Gastrocnemius medialis (tissue), 4 donors: ENCODE measurements around the gene CTXND2. TPM values are rescaled to one million over a fixed set of nuclear protein-coding genes. Genes with fewer than 3 reads are reported as not detected.
"Not testable (repeated sequence)": the region's sequence is repeated elsewhere in the genome, so short reads cannot be mapped to it uniquely, and the experiment has no call there.

Source experiments
- ATAC-seq, 2 donors: fragments of 150-250 bp; one replicate each; pipeline ENCODE4 v1.9.1; 2016
- DNase-seq, 2 donors: peaks; one replicate each; pipeline ENCODE4 v3.0.0-alpha.2; 2019
- H3K27ac ChIP-seq, 4 donors: fragments of 200-600 bp; sonication (generic); 1 replicate in 1 of 4; 2 replicates in 3 of 4; pipeline ENCODE4 v1.5.1; 2016 to 2018; ENCODE audit warnings: mild to moderate bottlenecking in 2 of 4, moderate library complexity in 1 of 4
- H3K27me3 ChIP-seq, 3 donors: fragments of 200-600 bp; sonication (generic) in 2 of 3; 1 replicate in 1 of 3; 2 replicates in 2 of 3; pipeline versions ENCODE4 v1.5.1 to v1.6.0; 2016 to 2019; ENCODE audit warnings: mild to moderate bottlenecking in 1 of 3, moderate library complexity in 1 of 3
- H3K36me3 ChIP-seq, 2 donors: fragments of 200-600 bp; sonication (generic) in 1 of 2; one replicate each; pipeline ENCODE4 v1.5.1; 2017 to 2018
- H3K4me1 ChIP-seq, 2 donors: fragments of 200-600 bp; sonication (generic) in 1 of 2; one replicate each; pipeline ENCODE4 v1.5.1; 2016 to 2017; ENCODE audit warnings: mild to moderate bottlenecking in 2 of 2
- H3K4me3 ChIP-seq, 4 donors: fragments of 200-600 bp; sonication (generic) in 3 of 4; 1 replicate in 1 of 4; 2 replicates in 3 of 4; pipeline ENCODE4 v1.5.1; 2016 to 2019; ENCODE audit warnings: mild to moderate bottlenecking in 2 of 4
- H3K9me3 ChIP-seq, 3 donors: fragments of 200-600 bp; sonication (generic) in 2 of 3; 1 replicate in 1 of 3; 2 replicates in 2 of 3; pipeline ENCODE4 v1.5.1; 2016 to 2019
- CTCF ChIP-seq, 5 experiments: fragments of 450-650 bp in 3 of 5; fragments of 200-600 bp in 2 of 5; sonication (generic) in 2 of 5; IDR thresholded peaks in 4 of 5; conservative IDR thresholded peaks in 1 of 5; 1 replicate in 4 of 5; 2 replicates in 1 of 5; pipeline ENCODE4 v1.5.1; 2016 to 2019; ENCODE audit warnings: antibody characterized with exemption in 5 of 5, mild to moderate bottlenecking in 3 of 5, moderate library complexity in 3 of 5
- POLR2A ChIP-seq, 2 donors: fragments of 450-650 bp; IDR thresholded peaks; one replicate each; pipeline ENCODE4 v1.6.1; 2017; ENCODE audit warnings: antibody characterized with exemption in 2 of 2, mild to moderate bottlenecking in 2 of 2, moderate library complexity in 2 of 2
- in situ Hi-C, 4 donors: fragments of 200-750 bp; cut with MboI; loops; one replicate each; pipeline versions ENCODE4 v1.15.0 to v1.8.0; 2017; ENCODE audit warnings: low sequenced_read_pairs in 4 of 4
- intact Hi-C: fragments of 100-400 bp; cut with DNase I; formaldehyde crosslinking; loops from one replicate; pipeline ENCODE4 v1.15.1; 2023; ENCODE audit warnings: low total_unique reads
- total RNA-seq, 4 donors: library from RNA; depleted of rRNA; stranded (reverse); fragments of >200 nt; gene quantifications; one replicate each; pipeline versions ENCODE4 v1.1.0 to v1.2.3, GENCODE V29; 2016

Gene CTXND2
- total RNA-seq: not detected

GRCh38 chr1:150887018-150887417, at the start of gene CTXND2:
Gene CTXND2 (plus strand): TSS chr1:150887136. CDS start chr1:150912315, 25,179 bp downstream.
- Histone ChIP-seq H3K4me1 (no peaks in the 10 kb centered on the region), H3K36me3 (no peaks in the 10 kb centered on the region), H3K4me3 (no peak within 1 kb of the TSS), H3K27ac (no peak within 1 kb of the TSS), H3K9me3 (no peaks in the 10 kb centered on the region), H3K27me3 (no peaks in the 10 kb centered on the region)
- in situ Hi-C loops (no loop called here), intact Hi-C loops (no loop called here)
- DNase-seq (no peak), ATAC-seq (no peak)
- no peak for TF ChIP-seq CTCF (IDR thresholded peaks at IDR 0.05 in 4 of 5, conservative IDR thresholded peaks at IDR 0.05 in 1 of 5)
- TF ChIP-seq POLR2A (IDR thresholded peaks at IDR 0.05): no peak

- DNase-seq, H3K9me3 ChIP-seq, H3K27me3 ChIP-seq, intact Hi-C loops, H3K4me3 ChIP-seq, ATAC-seq, in situ Hi-C loops, H3K27ac ChIP-seq: not testable (repeated sequence)
- peaks cover 0 to 10% of the 10 kb centered on the region in 2 donors for H3K4me1 ChIP-seq
- peaks cover 0 to 52% of the 10 kb centered on the region in 2 donors for H3K36me3 ChIP-seq
Measured at GRCh38 chr1:150840850-150841249, 46.1 kb upstream of the CTXND2 start.

GRCh38 chr1:150841626-150842025, 45.3 kb upstream of the CTXND2 start:
- H3K27ac ChIP-seq: no peak overlapping the region
- peaks cover 0 to 45% of the 10 kb centered on the region in 2 donors for H3K36me3 ChIP-seq
- H3K27me3 ChIP-seq: no peaks in the 10 kb centered on the region
- H3K4me3 ChIP-seq: no peak overlapping the region
- intact Hi-C loops (no loop called here), in situ Hi-C loops (no loop called here)
- H3K9me3 ChIP-seq: no peaks in the 10 kb centered on the region
- TF ChIP-seq CTCF (IDR thresholded peaks at IDR 0.05 in 4 of 5, conservative IDR thresholded peaks at IDR 0.05 in 1 of 5): no peak
- DNase-seq (no peak), ATAC-seq (no peak)
- H3K4me1 ChIP-seq: peaks cover 5 to 10% of the 10 kb centered on the region in 2 donors

GRCh38 chr1:150842343-150842742, 44.6 kb upstream of the CTXND2 start:
- Histone ChIP-seq H3K27me3 (no peaks in the 10 kb centered on the region), H3K9me3 (no peaks in the 10 kb centered on the region), H3K27ac (no peak overlapping the region), H3K4me1 (peaks cover 6 to 10% of the 10 kb centered on the region in 2 donors), H3K36me3 (peaks cover 0 to 38% of the 10 kb centered on the region in 2 donors), H3K4me3 (no peak overlapping the region)
- no peak for DNase-seq
- no peak for ATAC-seq
- in situ Hi-C loops (no loop called here), intact Hi-C loops (no loop called here)
- TF ChIP-seq CTCF (IDR thresholded peaks at IDR 0.05 in 4 of 5, conservative IDR thresholded peaks at IDR 0.05 in 1 of 5) (no peak), POLR2A (IDR thresholded peaks at IDR 0.05) (no peak)

- ATAC-seq: no peak
- intact Hi-C loops: no loop called here
- no peaks in the 10 kb centered on the region for H3K9me3 ChIP-seq
- TF ChIP-seq CTCF (IDR thresholded peaks at IDR 0.05 in 4 of 5, conservative IDR thresholded peaks at IDR 0.05 in 1 of 5): no peak
- peaks cover 12 to 16% of the 10 kb centered on the region in 2 donors for H3K4me1 ChIP-seq
- no peak overlapping the region for H3K27ac ChIP-seq
- DNase-seq: no peak
- H3K4me3 ChIP-seq: no peak overlapping the region
- peaks cover 0 to 32% of the 10 kb centered on the region in 2 donors for H3K36me3 ChIP-seq
- in situ Hi-C loops: no loop called here
- H3K27me3 ChIP-seq: no peaks in the 10 kb centered on the region
Measured at GRCh38 chr1:150842964-150843363, 44.0 kb upstream of the CTXND2 start.
